Measurements from ENCODE around the gene IMPA2.
"Not testable (repeated sequence)": the region's sequence is repeated elsewhere in the genome, so short reads cannot be mapped to it uniquely, and the experiment has no call there.

- not testable (repeated sequence) for TF ChIP-seq CTCF, POLR2A (IDR thresholded peaks at IDR 0.05)
Observed at GRCh38 chr18:11945834-11946659, 35.3 kb upstream of the IMPA2 start.

Data from right lobe of liver (tissue), 4 donors.